Measurements from ENCODE around the gene RSPO4. TPM values are rescaled to one million over a fixed set of nuclear protein-coding genes. Genes with fewer than 3 reads are reported as not detected.

RSPO4 gene
- total RNA-seq, 4 donors from 2014 or later, result not detected

DNA sequence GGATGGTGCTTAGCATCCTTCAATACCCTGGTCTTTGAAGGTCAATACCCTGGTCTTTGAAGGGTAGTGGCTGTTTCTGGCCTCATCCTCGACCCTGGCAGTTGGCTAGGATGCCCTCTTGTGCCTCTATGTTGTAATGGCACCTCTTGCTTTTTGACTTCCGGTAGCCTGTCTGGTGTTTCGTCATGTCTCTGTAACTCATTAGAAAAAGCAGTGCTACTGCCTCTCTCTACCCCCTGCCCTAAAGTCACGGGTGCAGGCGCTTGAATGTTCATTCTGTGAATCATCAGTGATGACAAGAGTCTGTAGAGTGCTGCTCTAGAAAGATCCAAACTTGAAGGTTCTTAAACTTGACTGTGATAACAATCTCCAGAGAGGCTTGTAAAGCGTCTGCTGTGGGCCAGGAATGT is 28.3 kb downstream of the RSPO4 start:
- DNase-seq, result no peak
- no peaks in the 10 kb centered on the region for H3K9me3 ChIP-seq
- no peaks in the 10 kb centered on the region for H3K36me3 ChIP-seq
- H3K27ac ChIP-seq, result no peak overlapping the region
- no peaks in the 10 kb centered on the region for H3K27me3 ChIP-seq
- H3K4me3 ChIP-seq, result no peak overlapping the region
- TF ChIP-seq POLR2A (IDR thresholded peaks at IDR 0.05), result no peak
- TF ChIP-seq, protein P1, sequence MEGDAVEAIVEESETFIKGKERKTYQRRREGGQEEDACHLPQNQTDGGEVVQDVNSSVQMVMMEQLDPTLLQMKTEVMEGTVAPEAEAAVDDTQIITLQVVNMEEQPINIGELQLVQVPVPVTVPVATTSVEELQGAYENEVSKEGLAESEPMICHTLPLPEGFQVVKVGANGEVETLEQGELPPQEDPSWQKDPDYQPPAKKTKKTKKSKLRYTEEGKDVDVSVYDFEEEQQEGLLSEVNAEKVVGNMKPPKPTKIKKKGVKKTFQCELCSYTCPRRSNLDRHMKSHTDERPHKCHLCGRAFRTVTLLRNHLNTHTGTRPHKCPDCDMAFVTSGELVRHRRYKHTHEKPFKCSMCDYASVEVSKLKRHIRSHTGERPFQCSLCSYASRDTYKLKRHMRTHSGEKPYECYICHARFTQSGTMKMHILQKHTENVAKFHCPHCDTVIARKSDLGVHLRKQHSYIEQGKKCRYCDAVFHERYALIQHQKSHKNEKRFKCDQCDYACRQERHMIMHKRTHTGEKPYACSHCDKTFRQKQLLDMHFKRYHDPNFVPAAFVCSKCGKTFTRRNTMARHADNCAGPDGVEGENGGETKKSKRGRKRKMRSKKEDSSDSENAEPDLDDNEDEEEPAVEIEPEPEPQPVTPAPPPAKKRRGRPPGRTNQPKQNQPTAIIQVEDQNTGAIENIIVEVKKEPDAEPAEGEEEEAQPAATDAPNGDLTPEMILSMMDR (IDR thresholded peaks at IDR 0.05), result peak in 4 of 6 experiments; percentile 19 to 50 (median 48)
- H3K4me1 ChIP-seq, result no peaks in the 10 kb centered on the region

DNA sequence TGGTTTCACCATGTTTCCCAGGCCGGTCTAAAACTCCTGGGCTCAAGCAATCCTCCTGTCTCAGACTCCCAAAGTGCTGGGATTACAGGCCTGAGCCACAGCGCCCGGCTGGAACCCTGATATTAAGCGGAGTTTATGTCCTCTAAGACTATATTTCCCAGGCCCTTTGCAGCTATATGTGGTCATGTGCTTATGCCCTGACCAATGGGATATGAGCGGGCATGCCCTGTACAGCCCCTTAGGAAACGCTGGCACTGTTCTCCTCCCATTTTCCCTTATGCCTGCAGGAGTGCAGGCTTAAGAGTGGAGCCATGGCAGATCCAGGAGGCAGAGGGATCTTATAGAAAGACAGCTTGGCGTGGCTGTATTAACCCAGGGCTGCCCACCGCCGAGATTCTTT is 29.9 kb downstream of the RSPO4 start:
- Histone ChIP-seq H3K27me3 (no peaks in the 10 kb centered on the region), H3K4me3 (no peak overlapping the region), H3K9me3 (no peaks in the 10 kb centered on the region), H3K36me3 (no peaks in the 10 kb centered on the region), H3K4me1 (no peaks in the 10 kb centered on the region), H3K27ac (no peak overlapping the region)
- TF ChIP-seq POLR2A (IDR thresholded peaks at IDR 0.05), result no peak
- TF ChIP-seq, protein P1 (IDR thresholded peaks at IDR 0.05), result no peak
- DNase-seq, result no peak

DNA sequence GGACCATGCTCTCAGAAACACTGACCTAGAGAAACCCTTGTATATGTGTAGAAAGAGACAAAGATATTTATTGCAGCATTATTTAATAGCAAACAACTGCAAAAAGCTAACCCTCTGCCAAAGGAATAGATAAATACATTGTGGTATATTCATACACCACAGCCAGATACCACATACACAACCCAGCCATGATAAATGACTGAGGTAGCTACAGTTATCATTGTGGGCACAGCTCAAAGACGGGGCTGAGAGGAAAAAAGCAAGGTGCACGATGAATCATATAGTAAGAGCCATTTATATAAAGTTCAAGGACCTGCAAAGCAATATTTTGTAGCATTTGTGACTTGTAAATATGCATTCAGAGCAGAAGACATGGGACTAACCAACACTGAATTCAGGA is 30.8 kb downstream of the RSPO4 start:
- H3K4me3 ChIP-seq, result no peak overlapping the region
- H3K9me3 ChIP-seq, result no peaks in the 10 kb centered on the region
- no peaks in the 10 kb centered on the region for H3K27me3 ChIP-seq
- H3K4me1 ChIP-seq, result no peaks in the 10 kb centered on the region
- no peak for DNase-seq
- H3K27ac ChIP-seq, result no peak overlapping the region
- no peaks in the 10 kb centered on the region for H3K36me3 ChIP-seq
- no peak for TF ChIP-seq POLR2A (IDR thresholded peaks at IDR 0.05)
- TF ChIP-seq, protein P1 (IDR thresholded peaks at IDR 0.05), result no peak

DNA sequence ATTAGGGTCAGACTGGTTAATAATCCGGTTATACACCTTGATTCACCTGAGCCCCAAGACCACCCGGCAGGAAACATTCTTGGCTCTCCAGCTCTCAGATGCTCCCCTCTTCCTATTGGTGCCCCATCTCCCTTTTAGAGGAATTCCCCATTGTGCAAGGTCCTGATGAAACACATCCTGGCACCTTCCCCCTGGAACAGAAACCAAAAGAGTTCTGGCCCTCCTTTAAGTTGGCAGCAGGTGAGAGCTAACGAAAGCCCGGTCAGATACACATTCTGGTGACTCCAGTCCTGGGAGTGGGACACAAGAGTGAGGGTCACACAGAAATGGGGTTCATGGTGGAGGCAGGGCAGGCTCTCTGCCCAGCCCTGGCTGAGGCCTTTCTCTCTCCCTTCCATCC is 32.2 kb downstream of the RSPO4 start:
- DNase-seq, result no peak
- TF ChIP-seq, protein P1 (IDR thresholded peaks at IDR 0.05), result no peak
- no peak for TF ChIP-seq POLR2A (IDR thresholded peaks at IDR 0.05)
- H3K4me3 ChIP-seq, result no peak overlapping the region

DNA sequence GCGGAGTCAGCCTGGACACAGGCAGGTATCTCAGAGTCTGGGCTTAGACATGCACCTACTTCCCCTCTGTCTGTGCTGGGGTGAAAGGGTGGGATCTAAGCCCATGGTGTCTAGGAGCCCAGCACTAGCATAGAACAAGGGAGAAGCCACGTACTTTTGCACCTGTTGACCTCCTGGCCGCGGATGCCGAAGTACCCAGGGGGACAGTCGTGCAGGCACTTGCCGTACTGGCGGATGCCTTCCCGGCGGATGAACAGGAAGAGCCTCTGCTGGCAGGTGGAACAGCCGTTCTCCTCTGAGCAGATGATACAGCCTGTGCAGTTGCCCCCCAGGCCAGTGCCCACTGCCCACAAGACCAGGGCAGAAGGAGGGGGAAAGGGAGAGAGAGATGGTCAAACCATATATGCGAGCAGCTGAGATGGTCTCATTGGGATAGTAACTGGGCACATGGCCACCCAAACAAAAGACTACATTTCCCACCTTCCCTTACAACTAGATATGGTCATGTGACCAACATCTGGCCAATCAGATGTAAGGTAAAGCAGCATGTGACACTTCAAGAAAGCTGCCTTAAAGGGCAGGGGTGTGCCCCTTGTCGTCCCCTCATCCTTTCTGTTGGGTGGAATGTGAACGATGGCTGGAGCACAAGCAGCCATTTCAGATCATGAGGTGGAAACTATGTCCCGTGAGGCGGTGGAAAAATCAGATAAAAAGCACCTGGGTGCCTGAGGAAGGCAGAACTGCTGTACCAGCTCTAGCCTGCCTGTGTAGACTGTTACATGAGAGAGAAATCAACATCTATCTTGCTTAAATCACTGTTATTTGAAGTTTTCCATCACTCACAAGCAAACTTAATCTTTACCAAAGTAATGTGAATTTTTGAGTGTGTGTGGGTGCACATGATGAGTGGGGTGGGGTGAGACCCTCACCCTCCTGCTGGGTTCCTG is 34.0 kb downstream of the RSPO4 start:
- H3K4me1 ChIP-seq, result no peaks in the 10 kb centered on the region
- no peak for DNase-seq
- no peaks in the 10 kb centered on the region for H3K27me3 ChIP-seq
- H3K36me3 ChIP-seq, result no peaks in the 10 kb centered on the region
- H3K9me3 ChIP-seq, result no peaks in the 10 kb centered on the region
- no peak for TF ChIP-seq POLR2A (IDR thresholded peaks at IDR 0.05)
- TF ChIP-seq, protein P1 (IDR thresholded peaks at IDR 0.05), result no peak
- no peak overlapping the region for H3K27ac ChIP-seq
- no peak overlapping the region for H3K4me3 ChIP-seq

More for the DNA sequence above, 32.2 kb downstream of the RSPO4 start:
- Histone ChIP-seq H3K27ac (no peak overlapping the region), H3K9me3 (no peaks in the 10 kb centered on the region), H3K4me1 (no peaks in the 10 kb centered on the region), H3K36me3 (no peaks in the 10 kb centered on the region), H3K27me3 (no peaks in the 10 kb centered on the region)

Measured in Peyer's patch (tissue), 4 donors.